ENCODE measurements around the gene MOK.
A peak's percentile ranks its signal among the peaks of the same experiment; 100 is the strongest.
"Not testable (repeated sequence)": the region's sequence is repeated elsewhere in the genome, so short reads cannot be mapped to it uniquely, and the experiment has no call there.

Gene MOK

GRCh38 chr14:102317564-102318248 is 12.7 kb upstream of the MOK start:
- TF ChIP-seq, protein P1, sequence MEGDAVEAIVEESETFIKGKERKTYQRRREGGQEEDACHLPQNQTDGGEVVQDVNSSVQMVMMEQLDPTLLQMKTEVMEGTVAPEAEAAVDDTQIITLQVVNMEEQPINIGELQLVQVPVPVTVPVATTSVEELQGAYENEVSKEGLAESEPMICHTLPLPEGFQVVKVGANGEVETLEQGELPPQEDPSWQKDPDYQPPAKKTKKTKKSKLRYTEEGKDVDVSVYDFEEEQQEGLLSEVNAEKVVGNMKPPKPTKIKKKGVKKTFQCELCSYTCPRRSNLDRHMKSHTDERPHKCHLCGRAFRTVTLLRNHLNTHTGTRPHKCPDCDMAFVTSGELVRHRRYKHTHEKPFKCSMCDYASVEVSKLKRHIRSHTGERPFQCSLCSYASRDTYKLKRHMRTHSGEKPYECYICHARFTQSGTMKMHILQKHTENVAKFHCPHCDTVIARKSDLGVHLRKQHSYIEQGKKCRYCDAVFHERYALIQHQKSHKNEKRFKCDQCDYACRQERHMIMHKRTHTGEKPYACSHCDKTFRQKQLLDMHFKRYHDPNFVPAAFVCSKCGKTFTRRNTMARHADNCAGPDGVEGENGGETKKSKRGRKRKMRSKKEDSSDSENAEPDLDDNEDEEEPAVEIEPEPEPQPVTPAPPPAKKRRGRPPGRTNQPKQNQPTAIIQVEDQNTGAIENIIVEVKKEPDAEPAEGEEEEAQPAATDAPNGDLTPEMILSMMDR (IDR thresholded peaks at IDR 0.05; ENCODE audit: low read depth, low read length, missing control alignments), result no peak
- peak overlapping the region; percentile 57 for H3K4me3 ChIP-seq (replicated peaks; ENCODE audit: low read depth, low read length)
- no peak for DNase-seq (ENCODE audit: extremely low read depth, low read depth)

GRCh38 chr14:102316743-102317563 is 12.0 kb upstream of the MOK start:
- H3K4me3 ChIP-seq (replicated peaks; ENCODE audit: low read depth, low read length), result peak overlapping the region; percentile 57
- peak; percentile 79 for DNase-seq (ENCODE audit: extremely low read depth, low read depth)
- TF ChIP-seq, protein P1 (IDR thresholded peaks at IDR 0.05; ENCODE audit: low read depth, low read length, missing control alignments), result peak; percentile 82

- TF ChIP-seq, protein P1 (IDR thresholded peaks at IDR 0.05; ENCODE audit: low read depth, low read length, missing control alignments), result no peak
- no peak for DNase-seq (ENCODE audit: extremely low read depth, low read depth)
Measured at GRCh38 chr14:102316338-102316742, 11.4 kb upstream of the MOK start.

DNA sequence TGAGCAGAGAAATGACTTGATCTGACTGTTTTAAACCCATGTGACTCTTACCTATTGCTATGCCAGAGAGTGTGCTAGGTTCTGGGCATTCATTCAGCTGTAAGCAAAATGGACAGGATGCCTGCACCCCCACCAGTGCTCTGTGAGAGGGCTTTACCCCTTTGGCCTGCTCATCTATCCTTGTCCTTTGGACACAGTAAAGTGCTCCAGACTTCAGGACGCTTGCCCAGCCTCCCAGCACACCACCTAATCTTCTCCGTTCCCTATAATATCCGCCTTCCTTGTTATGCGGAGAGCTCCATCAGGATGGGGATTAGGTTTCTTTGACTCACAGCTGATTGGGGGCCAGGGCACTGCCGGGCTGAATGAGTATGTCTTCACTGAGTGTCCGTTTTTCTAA is 10.2 kb upstream of the MOK start:
- no peak overlapping the region for H3K4me3 ChIP-seq (replicated peaks; ENCODE audit: low read depth, low read length)
- TF ChIP-seq, protein P1 (IDR thresholded peaks at IDR 0.05; ENCODE audit: low read depth, low read length, missing control alignments), result no peak
- no peak for DNase-seq (ENCODE audit: extremely low read depth, low read depth)

More at GRCh38 chr14:102316338-102316742, 11.4 kb upstream of the MOK start:
- H3K4me3 ChIP-seq (replicated peaks; ENCODE audit: low read depth, low read length), result peak overlapping the region; percentile 57

GRCh38 chr14:102314242-102315011 is 9.5 kb upstream of the MOK start:
- DNase-seq (ENCODE audit: extremely low read depth, low read depth), result no peak
- TF ChIP-seq, protein P1 (IDR thresholded peaks at IDR 0.05; ENCODE audit: low read depth, low read length, missing control alignments), result peak; percentile 75
- H3K4me3 ChIP-seq (replicated peaks; ENCODE audit: low read depth, low read length), result peak overlapping the region; percentile 47

DNA sequence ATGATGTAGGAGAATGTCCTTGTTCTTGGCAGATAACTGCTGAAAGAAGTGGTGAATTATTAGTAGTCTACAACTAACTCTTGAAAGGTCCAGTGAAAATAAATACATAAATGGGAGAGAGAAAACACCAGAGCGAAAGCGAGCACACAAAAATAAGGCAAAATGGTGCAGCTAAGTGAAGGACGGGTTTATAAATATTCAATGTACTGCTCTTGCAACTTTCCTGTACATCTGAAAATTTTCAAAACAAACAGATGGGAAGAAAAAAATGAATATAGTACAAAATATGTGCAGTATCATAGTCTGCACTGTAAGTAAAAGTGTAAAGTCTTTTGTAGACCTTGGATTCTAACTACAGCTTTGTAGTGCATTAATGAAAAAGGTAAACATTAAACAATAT is 1.3 kb downstream of the MOK start:
- DNase-seq (ENCODE audit: extremely low read depth, low read depth), result no peak
- no peak overlapping the region; the same call in 1 of the 2 replicates for H3K4me3 ChIP-seq (replicated peaks; ENCODE audit: low read depth, low read length)
- TF ChIP-seq, protein P1 (IDR thresholded peaks at IDR 0.05; ENCODE audit: low read depth, low read length, missing control alignments), result no peak

DNA sequence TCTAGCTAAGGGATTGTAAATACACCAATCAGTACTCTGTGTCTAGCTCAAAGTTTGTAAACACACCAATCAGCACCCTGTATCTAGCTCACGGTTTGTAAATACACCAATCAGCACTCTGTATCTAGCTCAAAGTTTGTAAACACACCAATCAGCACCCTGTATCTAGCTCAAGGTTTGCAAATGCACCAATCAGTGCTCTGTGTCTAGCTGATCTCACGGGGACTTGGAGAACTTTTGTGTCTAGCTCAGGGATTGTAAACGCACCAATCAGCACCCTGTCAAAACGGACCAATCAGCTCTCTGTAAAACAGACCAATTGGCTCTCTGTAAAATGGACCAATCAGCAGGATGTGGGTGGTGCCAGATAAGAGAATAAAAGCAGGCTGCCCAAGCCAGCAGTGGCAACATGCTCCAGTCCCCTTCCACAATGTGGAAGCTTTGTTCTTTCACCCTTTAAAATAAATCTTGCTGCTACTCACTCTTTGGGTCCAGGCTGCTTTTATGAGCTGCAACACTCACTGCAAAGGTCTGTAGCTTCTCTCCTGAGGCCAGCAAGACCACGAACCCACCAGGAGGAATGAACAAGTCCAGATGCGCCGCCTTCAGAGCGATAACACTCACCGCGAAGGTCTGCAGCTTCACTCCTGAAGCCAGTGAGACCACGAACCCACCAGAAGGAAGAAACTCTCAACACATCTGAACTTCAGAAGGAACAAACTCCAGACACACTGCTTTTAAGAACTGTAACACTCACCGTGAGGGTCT is 6.5 kb downstream of the MOK start:
- not testable (repeated sequence) for H3K4me3 ChIP-seq (replicated peaks; ENCODE audit: low read depth, low read length); DNase-seq (ENCODE audit: extremely low read depth, low read depth)
